ENCODE measurements around the gene TSPAN12. TPM values are rescaled to one million over a fixed set of nuclear protein-coding genes. Genes with fewer than 3 reads are reported as not detected.

The TSPAN12 gene
- total RNA-seq, 4 donors from 2014 or later: 6.5 to 17.7 (median 10.1) TPM

DNA sequence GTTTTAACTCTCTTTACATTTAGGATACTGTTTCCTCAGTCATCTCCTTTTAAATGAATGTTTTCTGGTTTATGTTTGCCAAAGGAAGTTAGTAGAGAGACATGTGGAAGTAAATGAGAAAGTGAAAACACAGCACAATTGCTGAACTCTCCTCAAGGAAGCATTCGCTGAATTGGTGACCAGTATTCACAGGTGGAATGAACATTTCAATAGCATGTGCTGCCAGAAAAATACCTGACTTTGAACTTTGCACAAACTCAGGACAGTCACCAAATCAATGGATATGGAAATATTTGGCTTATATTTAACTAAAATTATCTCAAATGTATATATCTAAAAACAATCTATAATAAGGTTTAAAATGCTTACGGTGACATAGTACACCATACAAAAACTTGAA is 28.5 kb downstream of the TSPAN12 start:
- Histone ChIP-seq H3K4me1 (peaks cover 0 to 5% (median 0%) of the 10 kb centered on the region in 4 donors), H3K36me3 (peaks cover 0 to 5% (median 0%) of the 10 kb centered on the region in 4 donors), H3K4me3 (no peak overlapping the region), H3K27ac (replicated peaks in 1 of 4) (no peak overlapping the region), H3K27me3 (no peaks in the 10 kb centered on the region), H3K9me3 (no peaks in the 10 kb centered on the region)
- 85% methylated on average over 2 of the region's 2 CpGs for WGBS
- intact Hi-C loops (cut with DNase I): no loop called here
- DNase-seq (ENCODE audit: extremely low spot score): no peak
- TF ChIP-seq EP300 (IDR thresholded peaks at IDR 0.05) (no peak), POLR2A (IDR thresholded peaks at IDR 0.05; ENCODE audit: low read depth) (no peak), POLR2AphosphoS5 (IDR thresholded peaks at IDR 0.05) (no peak)
- TF ChIP-seq, protein P1, sequence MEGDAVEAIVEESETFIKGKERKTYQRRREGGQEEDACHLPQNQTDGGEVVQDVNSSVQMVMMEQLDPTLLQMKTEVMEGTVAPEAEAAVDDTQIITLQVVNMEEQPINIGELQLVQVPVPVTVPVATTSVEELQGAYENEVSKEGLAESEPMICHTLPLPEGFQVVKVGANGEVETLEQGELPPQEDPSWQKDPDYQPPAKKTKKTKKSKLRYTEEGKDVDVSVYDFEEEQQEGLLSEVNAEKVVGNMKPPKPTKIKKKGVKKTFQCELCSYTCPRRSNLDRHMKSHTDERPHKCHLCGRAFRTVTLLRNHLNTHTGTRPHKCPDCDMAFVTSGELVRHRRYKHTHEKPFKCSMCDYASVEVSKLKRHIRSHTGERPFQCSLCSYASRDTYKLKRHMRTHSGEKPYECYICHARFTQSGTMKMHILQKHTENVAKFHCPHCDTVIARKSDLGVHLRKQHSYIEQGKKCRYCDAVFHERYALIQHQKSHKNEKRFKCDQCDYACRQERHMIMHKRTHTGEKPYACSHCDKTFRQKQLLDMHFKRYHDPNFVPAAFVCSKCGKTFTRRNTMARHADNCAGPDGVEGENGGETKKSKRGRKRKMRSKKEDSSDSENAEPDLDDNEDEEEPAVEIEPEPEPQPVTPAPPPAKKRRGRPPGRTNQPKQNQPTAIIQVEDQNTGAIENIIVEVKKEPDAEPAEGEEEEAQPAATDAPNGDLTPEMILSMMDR (IDR thresholded peaks at IDR 0.05): no peak

DNA sequence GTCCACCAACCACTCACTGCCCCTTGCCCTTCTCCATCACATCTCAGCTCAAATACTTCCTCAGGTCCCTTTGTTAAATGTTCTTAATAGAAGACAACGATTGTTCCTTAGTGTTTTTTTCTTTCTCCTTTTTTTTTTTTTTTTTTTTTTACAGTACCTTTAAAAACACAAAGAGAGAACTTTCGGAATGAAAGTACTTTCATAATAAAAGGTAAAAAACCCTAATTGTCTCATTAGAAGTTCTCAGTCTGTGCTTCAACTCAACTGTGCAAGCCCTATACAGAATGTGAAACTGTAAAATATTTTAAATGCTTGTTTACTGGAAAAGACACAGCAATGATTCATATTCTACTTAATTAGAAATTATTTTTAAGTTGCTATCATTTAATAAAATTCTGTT is 29.4 kb downstream of the TSPAN12 start:
- intact Hi-C loops (cut with DNase I): no loop called here
- WGBS: 78% methylated on average over 2 of the region's 2 CpGs
- no peak for TF ChIP-seq EP300 (IDR thresholded peaks at IDR 0.05)
- TF ChIP-seq, protein P1 (IDR thresholded peaks at IDR 0.05): no peak
- TF ChIP-seq POLR2A (IDR thresholded peaks at IDR 0.05; ENCODE audit: low read depth): no peak
- TF ChIP-seq POLR2AphosphoS5 (IDR thresholded peaks at IDR 0.05): no peak
- no peak for DNase-seq (ENCODE audit: extremely low spot score)
- Histone ChIP-seq H3K9me3 (no peaks in the 10 kb centered on the region), H3K4me3 (no peak overlapping the region), H3K27me3 (no peaks in the 10 kb centered on the region), H3K27ac (replicated peaks in 1 of 4) (no peak overlapping the region), H3K36me3 (peaks cover 0 to 5% (median 0%) of the 10 kb centered on the region in 4 donors), H3K4me1 (peaks cover 0 to 5% (median 0%) of the 10 kb centered on the region in 4 donors)

DNA sequence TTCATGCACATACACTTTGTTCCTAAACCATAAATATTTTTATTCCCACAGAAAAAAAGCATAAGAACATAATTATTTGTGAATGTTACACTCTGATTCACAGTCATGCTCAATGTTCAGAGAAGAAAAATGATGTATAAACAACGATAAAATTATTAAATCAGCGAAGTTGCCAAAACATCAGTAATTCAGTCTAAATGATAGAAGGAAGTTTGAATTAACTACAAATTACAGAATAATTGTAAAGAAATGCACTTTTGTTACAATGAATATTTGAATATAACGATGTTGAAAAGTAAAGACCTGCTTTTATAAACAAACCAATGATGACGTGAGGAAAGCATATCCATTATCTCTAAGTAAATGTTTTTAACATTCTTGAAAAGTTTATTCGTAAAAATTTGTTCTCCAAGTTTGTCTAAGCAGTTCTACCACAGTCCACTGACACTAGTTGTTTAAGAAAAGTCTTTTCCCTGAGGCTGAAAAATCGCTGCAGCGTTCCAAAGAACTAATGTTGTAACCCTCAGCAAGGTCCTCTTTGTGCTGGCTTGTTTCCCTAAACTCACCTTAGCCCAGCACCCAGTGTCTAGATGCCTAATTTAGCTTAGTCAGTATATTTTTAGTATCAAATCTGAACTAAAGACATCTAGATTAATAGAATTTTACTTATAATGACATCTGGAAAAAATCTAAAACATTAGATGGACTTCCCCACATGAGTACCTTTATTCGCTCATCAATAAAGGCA is 30.4 kb downstream of the TSPAN12 start:
- no peak for DNase-seq (ENCODE audit: extremely low spot score)
- Histone ChIP-seq H3K27ac (replicated peaks in 1 of 4) (no peak overlapping the region), H3K27me3 (no peaks in the 10 kb centered on the region), H3K4me1 (peaks cover 0 to 5% (median 0%) of the 10 kb centered on the region in 4 donors), H3K36me3 (peaks cover 0 to 5% (median 0%) of the 10 kb centered on the region in 4 donors), H3K4me3 (no peak overlapping the region), H3K9me3 (no peaks in the 10 kb centered on the region)
- WGBS: 54% methylated on average over 8 of the region's 8 CpGs
- TF ChIP-seq, protein P1 (IDR thresholded peaks at IDR 0.05): no peak
- TF ChIP-seq POLR2AphosphoS5 (IDR thresholded peaks at IDR 0.05) (no peak), EP300 (IDR thresholded peaks at IDR 0.05) (no peak), POLR2A (IDR thresholded peaks at IDR 0.05; ENCODE audit: low read depth) (no peak)
- intact Hi-C loops (cut with DNase I): no loop called here

DNA sequence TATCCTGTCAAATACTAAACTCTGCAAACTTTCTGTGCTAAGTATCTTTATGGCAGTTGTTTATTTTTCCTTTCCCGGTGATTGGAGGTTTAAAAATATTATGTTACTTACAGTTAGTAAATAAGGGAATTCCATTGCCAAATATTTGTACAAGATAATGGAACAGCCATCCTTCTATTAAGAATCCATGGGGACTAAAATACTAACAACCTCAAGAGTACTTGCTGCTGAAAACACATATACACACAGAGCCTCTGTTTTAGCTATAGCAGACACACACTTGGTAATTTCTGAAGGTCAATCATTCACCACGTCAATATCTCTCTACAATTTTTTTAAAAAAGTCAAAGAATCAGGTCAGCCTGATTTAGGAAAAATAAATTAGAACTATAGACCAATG is 32.4 kb downstream of the TSPAN12 start:
- DNase-seq (ENCODE audit: extremely low spot score): no peak
- H3K27me3 ChIP-seq: no peaks in the 10 kb centered on the region
- 39% methylated on average over 2 of the region's 2 CpGs for whole genome bisulfite sequencing
- intact Hi-C loops (cut with DNase I): no loop called here
- no peak overlapping the region for H3K4me3 ChIP-seq
- no peak overlapping the region for H3K27ac ChIP-seq (replicated peaks in 1 of 4)
- H3K4me1 ChIP-seq: peaks cover 0 to 5% (median 0%) of the 10 kb centered on the region in 4 donors
- no peaks in the 10 kb centered on the region for H3K36me3 ChIP-seq
- no peaks in the 10 kb centered on the region for H3K9me3 ChIP-seq
- no peak for TF ChIP-seq POLR2AphosphoS5 (IDR thresholded peaks at IDR 0.05)
- TF ChIP-seq, protein P1 (IDR thresholded peaks at IDR 0.05): no peak
- no peak for TF ChIP-seq POLR2A (IDR thresholded peaks at IDR 0.05; ENCODE audit: low read depth)
- TF ChIP-seq EP300 (IDR thresholded peaks at IDR 0.05): no peak
